A549 (cell line): Measurements from ENCODE around the gene ADGRG6.

Experiments used
- CEBPB ChIP-seq, 2 experiments: fragments of >200 bp in 1 of 2; sonication (Bioruptor Twin) in 1 of 2; formaldehyde crosslinking in 1 of 2; IDR thresholded peaks; 2 replicates each; pipeline ENCODE4 v1.6.1; 2012 to 2016
- CHD2 ChIP-seq: fragments of 150-350 bp; IDR thresholded peaks from 2 replicates; pipeline ENCODE4 v1.6.1; 2014; ENCODE audit warnings: low read length; ENCODE audit not compliant: partially characterized antibody
- MAZ ChIP-seq: fragments of 150-350 bp; IDR thresholded peaks from 2 replicates; pipeline ENCODE4 v1.6.1; 2014; ENCODE audit warnings: antibody characterized with exemption, low read depth, low read length, borderline replicate concordance
- NR3C1 ChIP-seq: fragments of >200 bp; sonication (Bioruptor Twin); formaldehyde crosslinking; IDR thresholded peaks from 3 replicates; pipeline ENCODE4 v1.6.1; 2017
- RFX5 ChIP-seq: fragments of 450-650 bp; IDR thresholded peaks from 2 replicates; pipeline ENCODE4 v1.7.1; 2014; ENCODE audit warnings: antibody characterized with exemption, mild to moderate bottlenecking, moderate library complexity
- TF ChIP-seq, protein P1 (sequence below): fragments of >200 bp; sonication (Bioruptor Twin); formaldehyde crosslinking; IDR thresholded peaks from 3 replicates; pipeline ENCODE4 v1.5.1; 2016
- TF ChIP-seq, protein P2 (sequence below): IDR thresholded peaks from 2 replicates; pipeline ENCODE4 v1.6.1; 2012

DNA sequence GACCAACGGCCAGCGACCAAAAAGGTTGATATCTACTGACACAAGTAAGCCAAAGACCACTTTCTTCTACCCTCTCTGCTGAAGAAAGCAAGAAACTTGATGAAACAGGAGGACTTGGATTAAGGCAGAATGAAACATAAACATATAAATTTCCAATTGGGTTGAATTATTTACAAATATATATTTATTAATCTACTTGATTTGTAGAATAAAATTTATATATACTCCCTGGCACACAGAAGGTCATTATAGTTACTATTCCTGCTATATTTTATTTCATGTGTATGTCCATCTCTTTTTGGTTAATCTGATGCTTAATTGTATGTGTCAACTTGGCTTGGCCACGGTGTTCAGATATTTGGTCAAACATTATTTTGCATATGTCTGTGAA lies 4.2 kb upstream of the ADGRG6 start:
- TF ChIP-seq, protein P1, sequence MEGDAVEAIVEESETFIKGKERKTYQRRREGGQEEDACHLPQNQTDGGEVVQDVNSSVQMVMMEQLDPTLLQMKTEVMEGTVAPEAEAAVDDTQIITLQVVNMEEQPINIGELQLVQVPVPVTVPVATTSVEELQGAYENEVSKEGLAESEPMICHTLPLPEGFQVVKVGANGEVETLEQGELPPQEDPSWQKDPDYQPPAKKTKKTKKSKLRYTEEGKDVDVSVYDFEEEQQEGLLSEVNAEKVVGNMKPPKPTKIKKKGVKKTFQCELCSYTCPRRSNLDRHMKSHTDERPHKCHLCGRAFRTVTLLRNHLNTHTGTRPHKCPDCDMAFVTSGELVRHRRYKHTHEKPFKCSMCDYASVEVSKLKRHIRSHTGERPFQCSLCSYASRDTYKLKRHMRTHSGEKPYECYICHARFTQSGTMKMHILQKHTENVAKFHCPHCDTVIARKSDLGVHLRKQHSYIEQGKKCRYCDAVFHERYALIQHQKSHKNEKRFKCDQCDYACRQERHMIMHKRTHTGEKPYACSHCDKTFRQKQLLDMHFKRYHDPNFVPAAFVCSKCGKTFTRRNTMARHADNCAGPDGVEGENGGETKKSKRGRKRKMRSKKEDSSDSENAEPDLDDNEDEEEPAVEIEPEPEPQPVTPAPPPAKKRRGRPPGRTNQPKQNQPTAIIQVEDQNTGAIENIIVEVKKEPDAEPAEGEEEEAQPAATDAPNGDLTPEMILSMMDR: no peak
- TF ChIP-seq MAZ: no peak
- no peak for TF ChIP-seq CEBPB (IDR thresholded peaks at IDR 0.05)
- TF ChIP-seq, protein P2, sequence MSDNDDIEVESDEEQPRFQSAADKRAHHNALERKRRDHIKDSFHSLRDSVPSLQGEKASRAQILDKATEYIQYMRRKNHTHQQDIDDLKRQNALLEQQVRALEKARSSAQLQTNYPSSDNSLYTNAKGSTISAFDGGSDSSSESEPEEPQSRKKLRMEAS: no peak
- TF ChIP-seq NR3C1: no peak
- TF ChIP-seq RFX5: no peak
- no peak for TF ChIP-seq CHD2
